HG03045 (cell line): Measurements from ENCODE around the gene MORC1.
A peak's percentile ranks its signal among the peaks of the same experiment; 100 is the strongest.

ENCODE experiments used
- ATAC-seq: cut with Tn5 transposase; IDR thresholded peaks from one replicate; pipeline ENCODE4 v1.9.1; 2021; ENCODE audit warnings: mild to moderate bottlenecking, moderate library complexity; ENCODE audit not compliant: unreplicated experiment

Gene MORC1

DNA sequence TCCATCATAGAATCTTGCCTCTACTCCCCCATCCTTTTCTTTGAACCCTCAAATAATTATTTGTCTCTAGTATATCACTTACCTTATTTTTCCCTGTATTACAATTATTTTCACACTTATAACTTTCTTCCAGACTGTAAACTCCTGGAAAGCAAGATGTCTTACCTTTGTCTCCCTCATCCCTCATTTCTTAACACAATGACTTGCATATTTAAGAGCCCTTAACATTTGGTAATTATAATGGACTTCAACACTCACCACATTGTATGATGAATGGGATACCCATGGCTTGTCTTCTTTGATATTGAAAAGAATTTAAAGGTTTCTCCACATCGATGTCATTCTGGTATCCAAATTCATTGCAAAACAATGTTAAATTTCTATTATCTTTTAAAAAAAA, 82.9 kb downstream of the MORC1 start:
- no peak for ATAC-seq

DNA sequence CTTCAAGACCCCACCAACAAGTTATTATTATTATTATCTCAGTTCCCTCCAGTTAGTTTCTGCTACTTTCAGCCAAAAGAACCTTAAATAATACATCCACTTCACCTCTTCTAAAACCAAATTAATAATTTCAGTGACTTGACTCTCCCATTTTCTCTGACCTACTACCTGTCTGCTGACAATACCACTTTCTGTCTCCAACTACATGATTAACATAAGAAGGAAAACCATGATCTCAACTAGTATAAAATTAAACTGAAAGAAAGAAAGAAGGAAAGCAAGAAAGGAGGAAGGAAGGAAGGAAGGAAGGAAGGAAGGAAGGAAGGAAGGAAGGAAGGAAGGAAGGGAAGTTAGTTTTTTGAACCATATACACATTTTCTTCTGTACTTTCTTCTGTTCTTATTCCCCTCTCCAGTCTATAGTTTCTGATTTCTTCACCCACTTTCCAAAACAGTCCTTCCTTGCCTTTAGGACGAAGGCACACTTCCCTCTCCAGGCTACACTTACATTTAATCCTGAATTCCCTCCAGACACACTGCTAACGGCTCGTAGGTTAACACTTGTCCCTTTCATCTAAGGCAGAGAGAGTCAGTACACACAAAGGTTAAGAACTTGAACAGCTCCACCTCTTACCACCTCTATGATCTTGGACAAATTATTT, 84.8 kb downstream of the MORC1 start:
- no peak for ATAC-seq

DNA sequence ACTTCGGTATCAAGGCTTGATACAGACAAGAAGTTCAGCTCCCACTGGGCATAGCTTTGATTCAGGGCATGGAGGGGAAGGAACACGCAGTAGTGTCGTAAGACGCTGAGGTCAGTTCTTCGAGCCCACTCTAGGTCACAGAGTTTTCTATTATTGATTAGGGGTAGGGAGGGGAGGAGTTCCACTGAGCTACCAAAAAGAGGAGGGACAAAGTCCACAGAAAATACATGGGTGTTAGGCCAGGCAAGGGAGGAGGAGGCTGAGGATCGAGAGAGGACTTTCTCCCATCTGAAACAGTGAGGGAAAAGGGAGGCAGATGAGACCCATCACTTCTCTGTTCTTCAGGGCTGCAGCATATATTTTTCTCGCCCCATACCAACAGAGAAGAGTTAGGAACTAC, 89.2 kb downstream of the MORC1 start:
- ATAC-seq: no peak

DNA sequence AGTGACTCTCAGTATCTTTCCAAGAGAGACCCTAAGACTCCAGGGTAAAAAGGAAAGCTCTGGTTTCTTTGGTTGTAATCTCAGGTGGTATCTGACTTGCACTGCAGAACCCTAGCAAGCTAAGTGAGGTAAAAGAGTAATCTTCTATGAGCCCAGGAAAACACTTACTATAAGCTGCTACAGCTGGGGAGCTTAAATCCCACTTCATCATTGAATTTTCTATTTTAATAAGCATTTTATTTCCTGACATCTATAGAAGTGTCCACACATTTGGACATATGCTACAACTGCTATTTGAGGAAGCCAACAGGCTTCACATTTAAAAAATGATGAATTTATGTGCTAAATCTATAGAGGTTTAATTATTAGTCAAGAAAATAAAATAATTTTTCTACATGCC, 91.1 kb downstream of the MORC1 start:
- ATAC-seq: no peak

DNA sequence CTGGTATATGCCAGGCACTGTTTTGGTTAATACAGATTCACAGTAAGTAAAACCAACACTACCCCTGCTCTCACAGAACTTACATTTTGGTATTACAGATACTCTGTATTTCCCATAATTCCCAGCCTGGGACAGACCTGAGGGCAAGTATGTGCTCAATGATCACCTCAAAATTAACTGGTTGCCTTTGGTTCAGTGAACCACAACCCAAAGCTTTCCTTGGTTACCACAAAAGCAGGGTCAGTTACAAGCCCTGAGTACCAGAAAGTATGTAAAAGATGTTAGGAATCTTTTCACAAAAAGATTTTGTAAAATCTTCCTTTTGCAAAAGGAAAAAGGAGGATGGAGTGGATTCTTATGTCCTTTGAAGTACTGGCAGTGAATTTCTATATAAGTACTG, 92.0 kb downstream of the MORC1 start:
- no peak for ATAC-seq

DNA sequence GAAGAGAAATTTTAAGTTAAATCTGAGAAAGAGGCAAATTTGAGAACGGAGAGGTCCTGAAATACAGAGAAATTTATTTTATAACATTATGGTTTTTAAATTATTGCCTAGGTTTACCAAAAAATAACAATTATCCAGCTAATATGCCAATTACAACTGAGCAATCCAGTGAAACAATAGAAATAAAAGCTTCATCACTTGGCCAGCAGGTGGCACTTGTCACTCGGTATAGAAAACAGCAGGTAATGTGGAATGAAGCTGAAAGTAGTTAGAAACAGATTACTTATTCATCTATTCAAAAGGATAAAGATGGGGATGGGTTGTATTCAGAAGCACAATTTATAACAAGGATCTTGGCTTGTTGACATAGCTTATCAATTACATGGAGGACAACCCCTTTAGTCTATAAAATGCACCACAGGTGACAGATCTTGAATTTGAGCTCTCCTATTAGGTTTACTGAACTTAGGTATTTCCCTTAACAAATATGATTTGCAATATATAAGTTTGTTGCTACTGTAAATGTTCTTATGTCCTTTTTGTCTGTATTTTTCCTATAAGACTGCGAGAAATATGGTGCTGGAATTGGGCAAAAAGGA, 94.2 kb downstream of the MORC1 start:
- ATAC-seq: peak; percentile 76

DNA sequence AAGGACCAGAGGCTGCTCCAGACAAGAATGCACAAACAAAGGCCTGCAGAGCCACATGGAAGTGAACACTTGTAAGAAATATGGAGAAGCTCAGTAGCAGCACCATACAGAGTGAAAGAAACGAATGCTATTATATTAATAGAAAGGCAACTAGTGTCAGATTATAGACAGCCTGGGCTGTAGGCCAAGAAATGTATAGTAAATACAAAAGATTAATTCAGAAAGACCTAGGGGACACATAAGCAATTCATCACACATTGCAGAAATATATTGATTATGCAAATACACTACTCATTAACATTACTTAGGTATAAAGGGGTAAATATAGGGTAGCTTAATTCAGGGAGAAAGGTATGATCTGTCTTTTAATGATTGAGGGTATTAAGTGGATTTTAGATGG, 94.8 kb downstream of the MORC1 start:
- ATAC-seq: no peak

DNA sequence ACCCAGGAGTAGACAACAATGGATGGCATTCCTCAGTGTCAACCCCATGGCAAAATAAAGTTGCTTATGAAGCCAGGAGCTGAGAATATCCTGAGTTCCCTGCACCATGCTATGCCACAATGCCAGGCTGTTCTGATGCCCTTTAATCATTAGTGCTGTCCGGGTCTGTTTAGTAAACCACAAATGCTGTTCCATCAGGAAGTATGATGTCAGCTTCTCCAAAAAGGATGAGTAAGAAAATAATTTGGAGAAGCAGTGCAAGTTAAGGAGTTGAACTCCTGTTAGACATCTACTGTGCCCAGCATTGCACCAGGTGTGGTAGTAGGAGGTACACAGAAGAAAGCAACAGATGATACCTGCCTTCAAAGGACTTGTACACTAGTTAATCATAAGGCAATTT, 96.4 kb downstream of the MORC1 start:
- ATAC-seq: no peak

DNA sequence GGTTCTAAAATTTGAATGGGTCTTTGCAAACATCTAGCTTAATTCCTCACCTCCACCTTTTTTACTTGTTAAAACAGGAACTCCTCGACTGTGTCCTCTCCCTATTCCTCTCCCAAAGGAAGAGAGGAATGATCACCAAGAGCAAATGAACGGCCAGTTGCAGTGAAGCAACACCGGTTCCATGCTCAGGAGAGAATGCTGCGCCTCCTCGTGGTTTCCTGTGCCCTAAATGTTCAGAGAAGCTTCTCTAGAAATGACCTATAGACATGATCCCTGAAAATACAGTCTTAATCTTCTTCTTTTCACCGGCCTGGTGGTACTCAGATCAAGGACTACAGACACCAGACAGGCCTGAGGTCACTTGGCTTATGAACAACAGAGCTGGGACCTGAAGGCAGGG, 99.1 kb downstream of the MORC1 start:
- no peak for ATAC-seq

DNA sequence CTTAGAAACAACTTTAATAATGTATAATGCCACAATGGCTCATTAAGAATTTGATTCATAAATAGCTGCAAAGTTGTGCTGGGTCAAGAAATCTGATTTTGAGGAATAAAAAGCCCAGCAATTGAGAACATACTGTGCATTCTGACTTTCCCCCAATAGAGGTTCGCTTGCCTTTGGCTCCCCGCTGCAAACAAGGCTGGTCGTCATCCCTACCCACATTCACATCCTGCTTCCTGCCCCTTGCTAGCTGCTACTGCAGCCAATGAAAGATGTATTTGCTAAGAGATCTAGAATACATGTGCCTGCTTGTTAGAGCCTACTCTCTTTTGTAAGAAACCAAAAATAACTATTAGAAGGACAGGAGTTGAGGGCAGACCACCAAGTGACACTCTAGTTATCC, 112.5 kb downstream of the MORC1 start:
- no peak for ATAC-seq

DNA sequence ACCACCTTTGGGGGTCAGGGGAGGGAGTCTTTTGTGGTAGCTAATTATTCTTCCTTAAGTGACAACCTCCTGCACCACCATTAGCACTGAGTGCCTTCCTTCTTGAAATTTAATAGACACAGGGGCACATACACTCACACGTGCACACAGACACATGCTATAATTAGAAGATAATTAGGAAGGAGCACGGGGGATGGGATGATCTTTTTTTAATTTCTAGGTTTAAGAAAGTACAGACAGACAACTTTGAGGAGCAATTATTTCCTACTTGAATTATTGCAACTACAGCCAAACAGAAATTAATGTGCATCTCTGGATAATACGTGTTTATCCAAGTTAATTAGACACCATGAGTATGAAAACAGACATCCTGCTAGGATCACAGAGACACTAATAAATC, 119.5 kb downstream of the MORC1 start:
- ATAC-seq: no peak

DNA sequence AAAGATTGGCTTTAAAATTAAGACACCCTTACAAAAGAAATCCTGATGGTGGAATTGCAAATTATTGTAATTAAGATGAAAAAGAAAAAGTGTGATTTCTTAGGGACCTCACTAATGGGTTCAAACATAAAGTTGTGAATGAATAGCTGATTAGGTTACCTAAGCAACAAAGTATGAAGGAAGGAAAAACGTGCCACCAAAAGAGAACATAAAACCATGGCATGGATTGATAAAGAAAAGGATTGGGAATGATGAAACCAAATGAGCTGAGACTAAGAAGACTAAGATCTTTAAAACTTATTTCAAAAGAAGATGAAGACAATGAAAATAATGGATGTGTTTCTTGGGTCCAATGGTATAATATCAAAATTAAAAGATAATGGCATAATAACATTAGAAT, 132.1 kb downstream of the MORC1 start:
- ATAC-seq: no peak

DNA sequence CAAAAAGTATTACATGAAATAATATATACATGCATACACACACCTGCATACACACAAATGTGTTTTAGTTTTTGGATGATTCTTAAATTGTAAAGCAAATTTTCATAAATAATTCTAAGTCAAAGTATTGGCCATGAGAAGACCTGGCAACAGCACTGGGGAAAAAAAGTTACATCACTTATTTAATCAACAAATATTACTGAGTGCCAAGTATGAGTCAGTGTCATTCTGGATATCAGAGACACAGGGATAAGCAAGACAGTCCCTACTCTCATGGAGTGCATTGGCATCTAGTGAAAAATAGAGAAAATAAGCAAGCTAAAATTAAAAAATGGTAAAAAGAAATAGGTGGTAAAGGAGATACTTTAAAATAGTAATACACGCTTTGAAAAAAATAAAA, 134.9 kb downstream of the MORC1 start:
- ATAC-seq: no peak

DNA sequence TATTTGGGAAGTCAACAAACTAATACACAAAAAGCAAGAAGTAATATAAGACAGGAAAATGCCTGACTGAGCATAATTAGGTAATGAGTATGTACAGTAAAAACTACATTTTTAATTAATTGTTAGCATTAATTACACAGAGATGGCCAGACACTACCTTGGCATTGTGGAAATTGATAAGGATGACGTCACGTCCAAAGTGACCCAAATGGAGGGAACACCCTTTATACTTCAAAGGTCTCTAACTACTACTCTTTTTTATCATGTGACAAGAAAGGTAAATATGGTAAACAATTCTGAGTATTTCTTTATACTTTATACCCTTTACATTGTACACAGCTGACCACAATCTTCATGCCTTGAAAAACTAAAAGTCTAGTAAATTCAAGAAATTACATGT, 141.9 kb downstream of the MORC1 start:
- no peak for ATAC-seq

DNA sequence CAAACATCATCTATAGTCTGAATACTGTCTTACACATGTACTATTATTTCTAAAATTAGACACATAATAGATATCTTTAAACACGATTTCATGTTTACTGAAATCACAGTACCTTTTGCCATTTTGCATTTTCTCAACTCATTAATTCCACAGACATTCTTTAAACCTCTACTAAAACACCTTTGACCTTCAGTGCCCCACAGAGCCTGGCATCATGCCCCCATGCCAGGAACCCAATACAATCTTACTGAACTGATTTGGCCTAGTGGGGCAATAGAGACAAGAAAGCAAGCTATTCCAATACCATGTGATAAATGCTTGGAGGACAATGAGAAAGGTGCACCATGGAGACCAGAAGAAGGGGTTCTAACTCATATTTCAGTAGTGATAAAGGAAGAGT, 144.9 kb downstream of the MORC1 start:
- no peak for ATAC-seq

DNA sequence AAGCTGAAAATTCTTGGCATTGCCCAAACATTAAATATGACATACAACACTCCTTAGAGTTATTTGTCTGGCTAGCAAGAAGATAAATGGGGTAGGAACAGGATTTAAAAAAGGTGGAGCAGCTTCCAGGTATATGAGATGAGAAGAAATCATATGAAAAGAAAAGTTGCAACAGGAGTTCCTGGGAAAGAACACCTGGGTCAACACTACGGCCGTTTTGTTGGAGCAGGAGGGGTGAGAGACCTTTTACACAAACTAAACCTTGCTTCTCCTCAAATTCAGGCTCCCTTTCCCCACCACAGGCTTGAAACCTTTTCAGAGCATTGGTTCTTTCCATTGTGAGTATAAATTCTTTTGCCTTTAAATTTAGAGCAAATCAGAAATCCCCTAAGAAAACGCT, 145.5 kb downstream of the MORC1 start:
- ATAC-seq: no peak

DNA sequence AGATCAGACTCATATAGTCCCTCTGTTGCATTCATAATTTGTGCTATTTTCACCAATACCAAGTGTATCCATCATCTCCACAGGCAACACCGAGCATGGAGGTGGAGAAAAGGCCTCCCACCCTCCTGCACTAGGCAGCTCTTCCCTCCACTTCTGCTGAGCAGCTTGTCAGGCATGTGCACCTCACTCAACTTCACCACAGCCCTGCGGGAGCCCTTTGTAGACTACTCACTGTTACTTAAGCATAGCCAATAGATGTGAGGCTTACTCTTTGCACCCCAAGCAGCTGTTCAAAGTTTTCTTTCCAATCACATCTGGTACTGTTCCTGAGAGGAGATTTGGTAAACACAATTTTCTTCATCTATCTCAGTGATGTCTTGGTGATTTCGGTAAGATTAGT, 147.4 kb downstream of the MORC1 start:
- no peak for ATAC-seq

DNA sequence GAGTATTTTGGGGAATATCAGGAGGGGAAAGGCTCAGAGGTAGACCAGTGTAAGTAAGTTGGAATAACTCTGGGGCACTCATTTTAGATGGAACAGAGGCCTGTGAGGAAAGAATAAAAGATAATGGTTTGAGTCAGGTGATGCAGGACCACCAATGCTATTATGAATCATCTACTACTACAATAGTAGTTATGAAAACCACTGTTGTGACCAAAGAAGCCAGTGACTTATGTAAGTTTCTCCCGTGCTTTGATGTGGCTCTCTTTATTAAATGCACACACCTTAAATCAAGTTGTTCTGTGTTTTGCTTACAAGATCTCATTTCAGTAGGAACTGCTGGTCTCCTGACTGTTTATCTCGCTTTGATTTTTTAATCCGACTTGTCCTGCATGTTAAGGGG, 151.2 kb downstream of the MORC1 start:
- ATAC-seq: no peak

DNA sequence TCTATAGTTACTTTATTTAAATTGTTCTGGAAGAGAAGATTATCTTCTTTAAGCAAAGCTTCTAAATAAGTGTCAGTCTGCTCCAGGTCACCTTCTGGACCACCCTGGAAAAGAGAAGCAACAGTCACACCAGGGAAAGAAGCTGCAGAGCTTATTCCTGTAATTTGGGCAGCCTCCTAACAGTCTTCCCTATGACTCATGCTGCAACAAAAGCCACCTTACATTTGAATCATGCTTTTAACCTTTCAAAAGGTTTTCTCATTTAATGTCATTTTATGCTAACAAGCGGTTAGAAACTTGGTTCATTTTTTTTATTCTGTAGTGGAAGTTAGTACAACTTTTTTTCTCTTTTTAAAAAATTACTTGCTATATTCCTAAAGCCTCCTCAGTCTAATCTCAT, 158.9 kb downstream of the MORC1 start:
- no peak for ATAC-seq

DNA sequence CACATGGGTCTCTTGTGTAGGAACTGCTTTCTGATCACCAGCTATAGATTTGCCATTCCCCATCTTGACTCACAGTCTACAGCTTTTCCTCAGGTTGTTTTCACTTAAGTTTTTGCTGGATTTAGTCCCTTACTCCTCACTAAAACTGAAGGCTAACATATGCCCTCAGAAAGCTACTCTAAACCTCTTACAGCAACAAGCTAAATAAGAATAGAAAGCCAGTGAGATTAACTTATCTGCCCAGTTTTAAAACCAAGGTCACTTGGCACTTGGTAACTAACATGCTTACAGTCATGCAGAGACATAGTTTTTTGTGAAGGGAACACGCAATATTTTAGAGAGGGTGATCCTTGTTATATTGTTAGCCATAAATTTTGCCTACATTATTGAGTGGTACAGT, 164.2 kb downstream of the MORC1 start, which contains the start of gene GUCA1C:
TSS of gene GUCA1C (minus strand) at position 180 of the 400 bp plus-strand sequence. CDS start at position 63, 117 bp downstream.
- ATAC-seq: no peak

DNA sequence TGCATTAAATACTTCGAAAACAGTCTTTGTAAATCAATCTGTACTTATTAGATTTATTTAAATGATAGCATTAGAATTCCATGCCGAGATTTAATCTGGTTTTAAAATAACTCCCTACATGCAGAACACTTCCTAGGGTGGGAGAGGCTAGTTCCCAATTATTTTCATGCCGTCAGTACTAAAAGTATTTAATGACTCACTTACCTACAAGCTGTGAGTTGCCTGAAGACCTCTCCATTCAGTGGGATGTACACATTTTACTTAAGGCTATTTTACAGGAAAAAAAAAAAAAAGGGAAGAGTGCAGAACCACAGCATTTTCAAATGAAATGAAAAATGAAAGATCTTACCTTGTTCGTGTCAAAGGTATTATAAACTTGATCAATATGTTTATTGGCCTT, 164.7 kb downstream of the MORC1 start:
- no peak for ATAC-seq

DNA sequence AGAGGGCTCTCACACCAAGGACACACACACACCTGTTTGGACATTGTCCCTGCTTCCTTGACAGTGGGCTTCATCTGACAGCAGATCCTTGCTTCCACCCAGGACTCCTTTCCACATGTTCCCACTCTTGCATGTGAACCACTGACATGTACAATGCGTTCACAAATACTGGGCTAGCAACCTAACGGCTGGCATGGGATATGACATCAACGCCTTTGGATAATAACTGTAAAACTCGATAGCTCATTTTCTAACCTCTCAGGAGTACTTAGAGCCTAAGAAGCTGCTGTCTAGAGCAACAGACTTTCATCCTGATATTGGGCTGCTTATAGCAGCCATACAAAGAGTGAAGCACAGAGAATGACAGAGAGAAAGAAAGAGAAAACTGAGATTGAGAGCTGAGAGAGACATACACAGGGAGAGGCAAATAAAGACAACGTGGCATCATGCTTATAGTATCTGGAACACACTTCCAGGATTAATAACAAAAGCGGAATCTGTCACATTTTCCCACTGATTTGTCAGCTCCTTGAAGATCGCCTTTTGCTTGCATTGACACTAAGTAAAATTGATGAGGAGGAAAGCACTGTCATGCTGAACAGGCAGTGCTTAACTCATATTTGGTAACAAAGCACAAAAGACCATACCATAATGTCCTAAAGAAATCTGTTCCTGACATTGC, 166.0 kb downstream of the MORC1 start:
- ATAC-seq: no peak
